WI38 (cell line): Measurements from ENCODE around the gene PPP1R1B.

ENCODE experiments used
- H3K4me3 ChIP-seq: 2 replicates; pipeline ENCODE4 v1.5.1; 2011; ENCODE audit warnings: low read depth, mild to moderate bottlenecking, control low read depth, low read length
- CTCF ChIP-seq: IDR thresholded peaks from 2 replicates; pipeline ENCODE4 v1.5.1; 2012; ENCODE audit warnings: low read depth, mild to moderate bottlenecking, control low read depth, low read length

Gene PPP1R1B

GRCh38 chr17:39612935-39613464 lies 13.8 kb upstream of the PPP1R1B start:
- no peak for TF ChIP-seq CTCF

GRCh38 chr17:39614545-39615157 lies 12.1 kb upstream of the PPP1R1B start:
- no peak overlapping the region for H3K4me3 ChIP-seq
- TF ChIP-seq CTCF = no peak

More at GRCh38 chr17:39612935-39613464, 13.8 kb upstream of the PPP1R1B start:
- no peak overlapping the region for H3K4me3 ChIP-seq

GRCh38 chr17:39615434-39615833 lies 11.3 kb upstream of the PPP1R1B start:
- no peak overlapping the region for H3K4me3 ChIP-seq
- no peak for TF ChIP-seq CTCF

GRCh38 chr17:39617100-39617445 lies 9.7 kb upstream of the PPP1R1B start:
- no peak overlapping the region; the same call in 1 of the 2 replicates for H3K4me3 ChIP-seq
- no peak for TF ChIP-seq CTCF

- TF ChIP-seq CTCF = no peak
- H3K4me3 ChIP-seq = peak overlapping the region; percentile 58
Observed at GRCh38 chr17:39617446-39618245, 9.1 kb upstream of the PPP1R1B start.

- H3K4me3 ChIP-seq = peak overlapping the region; percentile 58
- TF ChIP-seq CTCF = no peak
Observed at GRCh38 chr17:39618246-39618913, 8.4 kb upstream of the PPP1R1B start.
